ENCODE results near the gene GJB2.

GJB2 gene

DNA sequence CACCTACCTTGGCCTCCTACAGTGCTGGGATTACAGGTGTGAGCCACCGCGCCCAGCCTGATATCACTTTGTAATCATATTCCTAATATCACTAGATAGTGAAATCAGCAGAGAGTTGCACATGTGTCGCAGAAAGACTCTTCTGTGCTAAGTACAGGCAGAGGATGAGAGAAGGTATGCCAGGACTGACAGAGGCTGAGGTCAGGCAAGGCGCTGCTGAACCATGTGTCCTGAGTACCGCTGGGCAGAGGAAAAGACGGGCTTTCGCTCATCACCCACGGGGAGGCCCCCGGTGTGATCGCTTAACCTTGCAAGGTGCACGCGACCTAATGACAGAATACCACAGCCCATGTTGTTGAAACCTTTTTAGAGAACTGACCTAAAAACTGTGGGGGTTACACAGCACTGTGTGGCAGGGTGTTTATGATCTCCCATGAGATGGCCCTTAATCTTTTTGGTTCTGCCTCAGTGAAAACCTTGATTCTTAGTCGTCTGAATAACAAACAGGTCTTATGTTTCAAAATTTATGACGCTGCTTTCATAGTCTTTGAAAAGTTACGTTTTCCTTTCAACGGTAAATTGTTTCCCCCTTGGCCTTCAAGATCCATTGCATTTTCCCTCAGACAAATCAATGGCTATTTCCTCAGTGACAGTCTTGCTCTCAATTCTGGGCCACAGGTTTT is 44.1 kb downstream of the GJB2 start:
- Histone ChIP-seq H4K91ac (ENCODE audit: low read depth, low read length, poor library complexity) (peak overlapping the region; percentile 42), H2BK15ac (ENCODE audit: low read length) (no peak overlapping the region), H3K4me1 (ENCODE audit: control insufficient read depth in 2 of 2, insufficient read depth in 1 of 2, low read depth in 1 of 2, low read length in 2 of 2) (peaks cover 0 to 13% of the 10 kb centered on the region in 2 donors), H3K14ac (ENCODE audit: low read length) (no peak overlapping the region), H3K4ac (ENCODE audit: low read length) (no peak overlapping the region), H3K27ac (replicated peaks; ENCODE audit: low read length) (no peak overlapping the region), H3K4me3 (ENCODE audit: low read length in 2 of 2) (no peak overlapping the region), H3K18ac (ENCODE audit: low read length) (no peak overlapping the region), H3K4me2 (ENCODE audit: insufficient read depth, low read length, poor library complexity, severe bottlenecking) (no peak overlapping the region), H2AFZ (ENCODE audit: low read length) (no peak overlapping the region), H2BK5ac (ENCODE audit: low read length) (no peak overlapping the region), H2BK12ac (ENCODE audit: low read length) (no peak overlapping the region), H2BK120ac (ENCODE audit: low read depth, low read length) (no peak overlapping the region), H3K36me3 (replicated peaks in 1 of 2; ENCODE audit: control insufficient read depth in 2 of 2, insufficient read depth in 2 of 2, low read length in 2 of 2) (no peaks in the 10 kb centered on the region), H3K27me3 (ENCODE audit: control insufficient read depth in 3 of 3, insufficient read depth in 3 of 3, low read depth in 1 of 3, low read length in 3 of 3) (peaks cover 0 to 49% (median 0%) of the 10 kb centered on the region in 3 experiments), H2AK5ac (ENCODE audit: low read depth, low read length) (no peak overlapping the region), H3K9me3 (replicated peaks in 1 of 2; ENCODE audit: control insufficient read depth in 2 of 2, insufficient read depth in 1 of 2, low read depth in 1 of 2, low read length in 2 of 2) (no peaks in the 10 kb centered on the region), H3K79me1 (ENCODE audit: low read depth, low read length) (no peaks in the 10 kb centered on the region), H3K9ac (ENCODE audit: low read depth, low read length, poor library complexity) (no peak overlapping the region), H3K23ac (ENCODE audit: low read depth, low read length, poor library complexity) (no peak overlapping the region), H4K8ac (ENCODE audit: low read depth, low read length) (no peak overlapping the region)
- no peak for DNase-seq (ENCODE audit: low spot score)
- no CpG with 5 or more reads among the region's 16 CpGs for WGBS, 2 donors (ENCODE audit: extremely low coverage in 2 of 2, insufficient read length in 2 of 2, insufficient replicate concordance in 1 of 2)

DNA sequence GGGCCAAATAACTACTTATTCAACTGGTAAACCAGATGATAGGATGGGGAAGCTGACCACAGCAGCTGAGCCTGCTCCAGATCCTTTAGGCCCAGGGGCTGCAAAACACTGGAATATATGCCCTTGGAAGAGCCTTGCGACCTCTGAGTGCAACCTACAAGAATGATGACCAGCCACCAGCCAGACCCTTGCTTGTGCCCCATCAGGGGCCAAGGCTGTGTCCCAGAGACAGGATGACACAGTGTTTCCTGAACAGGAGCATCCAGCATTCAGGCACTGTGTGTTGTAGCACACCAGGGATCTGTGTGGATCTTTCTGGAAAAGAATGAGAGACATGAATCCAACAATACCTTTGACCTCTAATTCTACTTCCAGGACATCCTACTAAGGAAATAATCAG is 46.4 kb downstream of the GJB2 start:
- no peak overlapping the region for H4K8ac ChIP-seq (ENCODE audit: low read depth, low read length)
- no peaks in the 10 kb centered on the region for H3K9me3 ChIP-seq (replicated peaks in 1 of 2; ENCODE audit: control insufficient read depth in 2 of 2, insufficient read depth in 1 of 2, low read depth in 1 of 2, low read length in 2 of 2)
- H3K4me1 ChIP-seq (ENCODE audit: control insufficient read depth in 2 of 2, insufficient read depth in 1 of 2, low read depth in 1 of 2, low read length in 2 of 2), result peaks cover 0 to 13% of the 10 kb centered on the region in 2 donors
- H3K36me3 ChIP-seq (replicated peaks in 1 of 2; ENCODE audit: control insufficient read depth in 2 of 2, insufficient read depth in 2 of 2, low read length in 2 of 2), result no peaks in the 10 kb centered on the region
- H3K9ac ChIP-seq (ENCODE audit: low read depth, low read length, poor library complexity), result no peak overlapping the region
- WGBS, 2 donors (ENCODE audit: extremely low coverage in 2 of 2, insufficient read length in 2 of 2, insufficient replicate concordance in 1 of 2), result no CpG with 5 or more reads among the region's 1 CpG
- H2BK12ac ChIP-seq (ENCODE audit: low read length), result no peak overlapping the region
- H2BK120ac ChIP-seq (ENCODE audit: low read depth, low read length), result no peak overlapping the region
- H3K4ac ChIP-seq (ENCODE audit: low read length), result no peak overlapping the region
- H2BK5ac ChIP-seq (ENCODE audit: low read length), result no peak overlapping the region
- no peak overlapping the region for H3K14ac ChIP-seq (ENCODE audit: low read length)
- H3K79me1 ChIP-seq (ENCODE audit: low read depth, low read length), result peaks cover 3% of the 10 kb centered on the region
- no peak overlapping the region for H3K4me3 ChIP-seq (ENCODE audit: low read length in 2 of 2)
- H3K27ac ChIP-seq (replicated peaks; ENCODE audit: low read length), result no peak overlapping the region
- no peak overlapping the region for H2AFZ ChIP-seq (ENCODE audit: low read length)
- H3K4me2 ChIP-seq (ENCODE audit: insufficient read depth, low read length, poor library complexity, severe bottlenecking), result no peak overlapping the region
- H4K91ac ChIP-seq (ENCODE audit: low read depth, low read length, poor library complexity), result no peak overlapping the region
- no peak overlapping the region for H2BK15ac ChIP-seq (ENCODE audit: low read length)
- H3K23ac ChIP-seq (ENCODE audit: low read depth, low read length, poor library complexity), result no peak overlapping the region
- DNase-seq (ENCODE audit: low spot score), result no peak
- no peak overlapping the region for H3K18ac ChIP-seq (ENCODE audit: low read length)
- H3K27me3 ChIP-seq (ENCODE audit: control insufficient read depth in 3 of 3, insufficient read depth in 3 of 3, low read depth in 1 of 3, low read length in 3 of 3), result peaks cover 0 to 47% (median 0%) of the 10 kb centered on the region in 3 experiments
- H2AK5ac ChIP-seq (ENCODE audit: low read depth, low read length), result no peak overlapping the region

GRCh38 chr13:20145521-20145920 is 47.2 kb downstream of the GJB2 start:
- no peaks in the 10 kb centered on the region for H3K9me3 ChIP-seq (replicated peaks in 1 of 2; ENCODE audit: control insufficient read depth in 2 of 2, insufficient read depth in 1 of 2, low read depth in 1 of 2, low read length in 2 of 2)
- no peak overlapping the region for H3K23ac ChIP-seq (ENCODE audit: low read depth, low read length, poor library complexity)
- no peak overlapping the region for H3K4ac ChIP-seq (ENCODE audit: low read length)
- H3K27ac ChIP-seq (replicated peaks; ENCODE audit: low read length), result no peak overlapping the region
- peak overlapping the region; percentile 32 for H3K18ac ChIP-seq (ENCODE audit: low read length)
- peaks cover 3% of the 10 kb centered on the region for H3K79me1 ChIP-seq (ENCODE audit: low read depth, low read length)
- H2BK15ac ChIP-seq (ENCODE audit: low read length), result no peak overlapping the region
- WGBS, 2 donors (ENCODE audit: extremely low coverage in 2 of 2, insufficient read length in 2 of 2, insufficient replicate concordance in 1 of 2), result no CpG with 5 or more reads among the region's 7 CpGs
- no peak overlapping the region for H4K8ac ChIP-seq (ENCODE audit: low read depth, low read length)
- no peak overlapping the region for H2BK5ac ChIP-seq (ENCODE audit: low read length)
- H3K4me1 ChIP-seq (ENCODE audit: control insufficient read depth in 2 of 2, insufficient read depth in 1 of 2, low read depth in 1 of 2, low read length in 2 of 2), result peaks cover 0 to 11% of the 10 kb centered on the region in 2 donors
- H3K4me3 ChIP-seq (ENCODE audit: low read length in 2 of 2), result no peak overlapping the region
- no peak overlapping the region for H3K4me2 ChIP-seq (ENCODE audit: insufficient read depth, low read length, poor library complexity, severe bottlenecking)
- H2BK12ac ChIP-seq (ENCODE audit: low read length), result no peak overlapping the region
- no peak overlapping the region for H3K9ac ChIP-seq (ENCODE audit: low read depth, low read length, poor library complexity)
- no peak overlapping the region for H3K14ac ChIP-seq (ENCODE audit: low read length)
- H2BK120ac ChIP-seq (ENCODE audit: low read depth, low read length), result no peak overlapping the region
- H3K27me3 ChIP-seq (ENCODE audit: control insufficient read depth in 3 of 3, insufficient read depth in 3 of 3, low read depth in 1 of 3, low read length in 3 of 3), result peaks cover 0 to 47% (median 0%) of the 10 kb centered on the region in 3 experiments
- no peak for DNase-seq (ENCODE audit: low spot score)
- no peak overlapping the region for H4K91ac ChIP-seq (ENCODE audit: low read depth, low read length, poor library complexity)
- no peaks in the 10 kb centered on the region for H3K36me3 ChIP-seq (replicated peaks in 1 of 2; ENCODE audit: control insufficient read depth in 2 of 2, insufficient read depth in 2 of 2, low read length in 2 of 2)
- no peak overlapping the region for H2AK5ac ChIP-seq (ENCODE audit: low read depth, low read length)
- no peak overlapping the region for H2AFZ ChIP-seq (ENCODE audit: low read length)

DNA sequence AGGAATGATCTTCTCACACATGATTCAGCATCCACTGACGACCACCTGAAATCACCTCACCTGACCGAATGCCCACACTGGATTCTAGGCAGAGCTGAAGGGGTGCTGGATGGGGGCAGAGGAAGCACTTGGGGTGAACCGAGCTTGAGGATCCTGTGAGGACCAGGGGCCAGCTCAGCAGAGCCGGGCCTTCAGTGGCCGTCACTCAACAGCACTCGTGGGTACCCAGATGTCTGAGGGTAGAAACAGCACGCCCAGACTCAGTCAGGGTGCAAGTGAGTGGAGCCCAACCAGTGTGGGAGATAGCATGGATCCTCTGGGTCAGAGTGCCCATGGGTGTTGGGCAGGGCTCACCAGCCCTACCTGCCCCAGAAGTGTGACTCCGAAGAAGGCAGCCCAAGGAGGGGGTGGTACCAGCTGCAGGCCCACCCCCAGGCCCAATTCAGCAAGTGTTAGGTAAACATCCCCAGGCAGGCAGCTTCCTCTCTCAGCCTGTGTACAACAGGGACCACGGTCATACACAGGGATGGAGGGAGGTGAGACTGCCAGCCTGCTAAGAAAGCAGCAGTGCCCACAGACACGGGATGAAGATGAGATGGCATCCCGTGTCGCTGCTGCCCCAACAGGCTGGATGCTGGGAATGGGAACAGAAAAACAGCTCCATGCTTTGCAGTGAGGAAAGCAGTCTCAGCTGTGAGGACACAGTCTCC is 48.4 kb downstream of the GJB2 start:
- peaks cover 0 to 2% of the 10 kb centered on the region in 2 donors for H3K4me1 ChIP-seq (ENCODE audit: control insufficient read depth in 2 of 2, insufficient read depth in 1 of 2, low read depth in 1 of 2, low read length in 2 of 2)
- no peak overlapping the region for H4K91ac ChIP-seq (ENCODE audit: low read depth, low read length, poor library complexity)
- H2BK12ac ChIP-seq (ENCODE audit: low read length), result no peak overlapping the region
- H3K36me3 ChIP-seq (replicated peaks in 1 of 2; ENCODE audit: control insufficient read depth in 2 of 2, insufficient read depth in 2 of 2, low read length in 2 of 2), result no peaks in the 10 kb centered on the region
- no peak overlapping the region for H3K23ac ChIP-seq (ENCODE audit: low read depth, low read length, poor library complexity)
- H3K9ac ChIP-seq (ENCODE audit: low read depth, low read length, poor library complexity), result peak overlapping the region; percentile 44
- peaks cover 3% of the 10 kb centered on the region for H3K79me1 ChIP-seq (ENCODE audit: low read depth, low read length)
- no peak overlapping the region for H3K4me3 ChIP-seq (ENCODE audit: low read length in 2 of 2)
- no peak for DNase-seq (ENCODE audit: low spot score)
- no peak overlapping the region for H2AK5ac ChIP-seq (ENCODE audit: low read depth, low read length)
- peak overlapping the region; percentile 82 for H4K8ac ChIP-seq (ENCODE audit: low read depth, low read length)
- H3K27me3 ChIP-seq (ENCODE audit: control insufficient read depth in 3 of 3, insufficient read depth in 3 of 3, low read depth in 1 of 3, low read length in 3 of 3), result peaks cover 0 to 48% (median 0%) of the 10 kb centered on the region in 3 experiments
- H3K4me2 ChIP-seq (ENCODE audit: insufficient read depth, low read length, poor library complexity, severe bottlenecking), result no peak overlapping the region
- H2BK15ac ChIP-seq (ENCODE audit: low read length), result no peak overlapping the region
- H2AFZ ChIP-seq (ENCODE audit: low read length), result no peak overlapping the region
- no peaks in the 10 kb centered on the region for H3K9me3 ChIP-seq (replicated peaks in 1 of 2; ENCODE audit: control insufficient read depth in 2 of 2, insufficient read depth in 1 of 2, low read depth in 1 of 2, low read length in 2 of 2)
- H3K14ac ChIP-seq (ENCODE audit: low read length), result peak overlapping the region; percentile 71
- no CpG with 5 or more reads among the region's 12 CpGs for WGBS, 2 donors (ENCODE audit: extremely low coverage in 2 of 2, insufficient read length in 2 of 2, insufficient replicate concordance in 1 of 2)
- H3K4ac ChIP-seq (ENCODE audit: low read length), result peak overlapping the region; percentile 23
- H2BK5ac ChIP-seq (ENCODE audit: low read length), result no peak overlapping the region
- peak overlapping the region; percentile 70 for H3K18ac ChIP-seq (ENCODE audit: low read length)
- no peak overlapping the region for H2BK120ac ChIP-seq (ENCODE audit: low read depth, low read length)
- H3K27ac ChIP-seq (replicated peaks; ENCODE audit: low read length), result no peak overlapping the region
